WERI-Rb-1 (cell line): ENCODE measurements around the gene CAPRIN2.
A peak's percentile ranks its signal among the peaks of the same experiment; 100 is the strongest.

Source experiments
- DNase-seq: peaks from one replicate; pipeline ENCODE4 v3.0.0-alpha.2; 2020
- H3K27ac ChIP-seq: fragments of 250-450 bp; sonication (Bioruptor Pico); 2 replicates; pipeline ENCODE4 v1.5.1; 2020; ENCODE audit warnings: mild to moderate bottlenecking, moderate library complexity
- H3K27me3 ChIP-seq: fragments of 250-450 bp; sonication (Bioruptor Pico); 2 replicates; pipeline ENCODE4 v1.5.1; 2021; ENCODE audit warnings: mild to moderate bottlenecking, low read depth, moderate library complexity; ENCODE audit not compliant: insufficient read depth, severe bottlenecking
- H3K36me3 ChIP-seq: fragments of 250-450 bp; sonication (Bioruptor Pico); 2 replicates; pipeline ENCODE4 v1.5.1; 2020; ENCODE audit warnings: mild to moderate bottlenecking, moderate library complexity
- H3K4me3 ChIP-seq: 2 replicates; pipeline ENCODE4 v1.5.1; 2011; ENCODE audit warnings: low read depth, mild to moderate bottlenecking, control low read depth, low read length
- H3K9me3 ChIP-seq: fragments of 250-450 bp; sonication (Bioruptor Pico); 2 replicates; pipeline ENCODE4 v1.5.1; 2021; ENCODE audit warnings: mild to moderate bottlenecking, moderate library complexity; ENCODE audit not compliant: severe bottlenecking
- TF ChIP-seq, protein P1 (sequence below): IDR thresholded peaks from 2 replicates; pipeline ENCODE4 v1.5.1; 2011; ENCODE audit warnings: low read depth, mild to moderate bottlenecking, control low read depth, inconsistent platforms, low read length

The CAPRIN2 gene

DNA sequence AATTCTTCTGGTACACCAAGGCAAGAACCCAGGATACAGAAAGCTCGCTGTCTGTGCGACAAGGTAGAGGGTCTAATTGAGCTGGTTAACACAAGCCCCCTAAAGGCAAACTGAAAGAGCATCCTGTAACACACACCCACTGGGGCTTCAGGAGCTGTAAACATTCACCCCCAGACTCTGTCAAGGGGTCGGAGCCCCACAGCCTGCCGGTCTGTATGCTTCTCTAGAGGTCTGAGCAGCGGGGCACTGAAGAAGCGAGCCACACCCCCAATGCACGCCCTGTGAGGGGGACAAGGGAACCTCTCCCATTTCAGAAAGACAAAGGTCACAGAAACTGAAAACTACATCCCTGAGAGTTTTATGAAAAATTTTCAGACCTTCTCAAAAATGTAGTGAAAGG is 57.8 kb downstream of the CAPRIN2 start:
- H3K4me3 ChIP-seq: no peak overlapping the region
- no peaks in the 10 kb centered on the region for H3K27me3 ChIP-seq
- H3K36me3 ChIP-seq: no peaks in the 10 kb centered on the region; the same call in 1 of the 2 replicates
- no peak overlapping the region for H3K27ac ChIP-seq
- TF ChIP-seq, protein P1, sequence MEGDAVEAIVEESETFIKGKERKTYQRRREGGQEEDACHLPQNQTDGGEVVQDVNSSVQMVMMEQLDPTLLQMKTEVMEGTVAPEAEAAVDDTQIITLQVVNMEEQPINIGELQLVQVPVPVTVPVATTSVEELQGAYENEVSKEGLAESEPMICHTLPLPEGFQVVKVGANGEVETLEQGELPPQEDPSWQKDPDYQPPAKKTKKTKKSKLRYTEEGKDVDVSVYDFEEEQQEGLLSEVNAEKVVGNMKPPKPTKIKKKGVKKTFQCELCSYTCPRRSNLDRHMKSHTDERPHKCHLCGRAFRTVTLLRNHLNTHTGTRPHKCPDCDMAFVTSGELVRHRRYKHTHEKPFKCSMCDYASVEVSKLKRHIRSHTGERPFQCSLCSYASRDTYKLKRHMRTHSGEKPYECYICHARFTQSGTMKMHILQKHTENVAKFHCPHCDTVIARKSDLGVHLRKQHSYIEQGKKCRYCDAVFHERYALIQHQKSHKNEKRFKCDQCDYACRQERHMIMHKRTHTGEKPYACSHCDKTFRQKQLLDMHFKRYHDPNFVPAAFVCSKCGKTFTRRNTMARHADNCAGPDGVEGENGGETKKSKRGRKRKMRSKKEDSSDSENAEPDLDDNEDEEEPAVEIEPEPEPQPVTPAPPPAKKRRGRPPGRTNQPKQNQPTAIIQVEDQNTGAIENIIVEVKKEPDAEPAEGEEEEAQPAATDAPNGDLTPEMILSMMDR: no peak
- DNase-seq: no peak
- no peaks in the 10 kb centered on the region for H3K9me3 ChIP-seq

DNA sequence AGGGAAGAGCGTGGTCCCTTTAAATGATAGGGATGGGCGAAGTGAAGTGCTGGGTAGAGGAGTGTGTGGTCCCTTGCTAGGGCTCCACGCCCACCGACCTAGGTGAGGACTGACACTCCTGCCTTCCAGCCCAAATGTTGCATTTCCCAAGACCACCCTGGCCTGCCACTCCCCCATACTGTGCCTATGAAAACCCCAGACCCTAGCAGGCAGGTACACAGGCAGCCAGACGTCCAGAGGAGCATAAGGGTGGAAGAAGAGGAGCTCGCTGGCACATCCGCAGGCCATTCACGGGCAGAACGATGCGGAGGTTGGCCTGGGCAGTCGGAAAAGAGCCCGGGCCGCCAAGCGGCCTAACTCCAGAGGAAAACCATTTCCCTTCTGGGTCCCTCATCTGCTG is 58.3 kb downstream of the CAPRIN2 start:
- TF ChIP-seq, protein P1: no peak
- DNase-seq: no peak
- H3K27ac ChIP-seq: no peak overlapping the region

GRCh38 chr12:30696103-30696408 is 58.7 kb downstream of the CAPRIN2 start:
- TF ChIP-seq, protein P1: no peak
- H3K27ac ChIP-seq: peak overlapping the region; percentile 79

More for the DNA sequence above, 58.3 kb downstream of the CAPRIN2 start:
- H3K4me3 ChIP-seq: no peak overlapping the region
- H3K27me3 ChIP-seq: no peaks in the 10 kb centered on the region
- no peaks in the 10 kb centered on the region; the same call in 1 of the 2 replicates for H3K36me3 ChIP-seq
- no peaks in the 10 kb centered on the region for H3K9me3 ChIP-seq

GRCh38 chr12:30695199-30696102 is 59.3 kb downstream of the CAPRIN2 start, which contains the start of gene IPO8:
Gene IPO8, minus strand, starts transcription at chr12:30695869. Its CDS starts 222 bp downstream, at chr12:30695647.
- H3K9me3 ChIP-seq: no peaks in the 10 kb centered on the region
- H3K4me3 ChIP-seq: peak within 1 kb of the TSS; percentile 96
- no peaks in the 10 kb centered on the region for H3K27me3 ChIP-seq
- peak; percentile 95 for DNase-seq
- TF ChIP-seq, protein P1: peak; percentile 55
- no peaks in the 10 kb centered on the region; the same call in 1 of the 2 replicates for H3K36me3 ChIP-seq
- peak within 1 kb of the TSS; percentile 79 for H3K27ac ChIP-seq

More at GRCh38 chr12:30696103-30696408, 58.7 kb downstream of the CAPRIN2 start:
- Histone ChIP-seq H3K36me3 (no peaks in the 10 kb centered on the region; the same call in 1 of the 2 replicates), H3K4me3 (peak overlapping the region; percentile 96), H3K9me3 (no peaks in the 10 kb centered on the region), H3K27me3 (no peaks in the 10 kb centered on the region)
- no peak for DNase-seq

DNA sequence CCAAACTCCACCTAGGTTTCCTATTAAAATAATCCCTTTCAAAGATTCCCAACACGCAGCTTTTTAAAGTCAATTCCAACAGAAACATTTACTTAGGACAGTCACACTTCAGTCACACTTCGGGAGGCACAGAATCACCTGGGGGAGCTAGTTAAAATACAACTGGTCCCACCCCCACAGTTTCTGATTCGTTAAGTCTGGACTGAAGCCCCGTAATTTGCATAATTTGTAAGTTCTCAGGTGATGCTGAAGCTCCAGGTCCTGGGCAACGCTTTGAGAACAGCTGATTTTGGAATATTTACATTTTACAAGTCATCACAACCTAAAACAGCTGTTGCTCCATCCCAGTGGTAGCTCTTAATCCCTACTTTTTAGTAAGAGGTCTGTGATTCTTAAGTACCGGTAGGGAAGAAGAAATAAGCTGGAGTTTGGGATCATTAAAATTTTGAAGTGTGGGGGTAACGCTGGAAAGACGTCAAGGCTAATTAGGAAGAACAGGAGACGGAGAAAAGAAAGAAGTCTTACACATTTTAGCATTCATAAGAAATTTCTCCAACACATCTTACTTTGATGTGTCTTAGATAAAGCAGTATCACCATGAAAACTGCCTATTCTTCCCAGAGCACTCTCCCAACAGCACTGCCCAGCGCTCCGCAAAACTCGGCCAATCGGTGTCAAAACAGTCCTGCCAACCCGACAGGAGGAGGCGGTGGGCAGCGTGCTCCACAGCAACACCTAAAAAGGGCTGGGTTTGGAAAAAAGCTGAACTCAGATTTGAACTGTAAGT is 60.1 kb downstream of the CAPRIN2 start:
- TF ChIP-seq, protein P1: no peak
- Histone ChIP-seq H3K27ac (peak overlapping the region; percentile 79), H3K4me3 (peak overlapping the region; percentile 96), H3K36me3 (peaks cover 5% of the 10 kb centered on the region), H3K27me3 (no peaks in the 10 kb centered on the region), H3K9me3 (no peaks in the 10 kb centered on the region)
- DNase-seq: peak; percentile 35
